B cell (primary cell): Measurements from ENCODE around the gene ID3. TPM values are rescaled to one million over a fixed set of nuclear protein-coding genes. Genes with fewer than 3 reads are reported as not detected.

ENCODE experiments used
- ATAC-seq: fragments of 200-7000 bp; cut with Tn5 transposase; one replicate; pipeline ENCODE4 v1.10.0; 2021; ENCODE audit warnings: low read depth, mild to moderate bottlenecking, moderate number of reproducible peaks, moderate library complexity
- CTCF ChIA-PET: fragments of 350-600 bp; sonication (Branson Sonifier 250); formaldehyde crosslinking; loops from one replicate; lab custom pipeline; 2021; ENCODE audit warnings: antibody characterized with exemption, inconsistent platforms; lab: Charles Lee
- POLR2A ChIA-PET: fragments of 350-600 bp; sonication (Branson Sonifier 250); formaldehyde crosslinking; loops from one replicate; lab custom pipeline; 2021; ENCODE audit warnings: antibody characterized with exemption; lab: Charles Lee
- DNase-seq: peaks from one replicate; pipeline ENCODE4 v3.0.0; 2013
- H2AFZ ChIP-seq: 2 replicates; pipeline ENCODE4 v1.6.1; 2012; ENCODE audit warnings: mild to moderate bottlenecking, low read depth, low read length; ENCODE audit not compliant: insufficient read depth, poor library complexity, severe bottlenecking
- H3K27ac ChIP-seq, 2 donors: 1 replicate in 1 of 2; 2 replicates in 1 of 2; pipeline ENCODE4 v1.5.1; 2012 to 2013; ENCODE audit warnings: low read length in 2 of 2, mild to moderate bottlenecking in 2 of 2, moderate library complexity in 1 of 2
- H3K27me3 ChIP-seq, 4 experiments: fragments of 200-600 bp in 1 of 4; sonication (generic) in 1 of 4; replicated peaks in 1 of 4; 1 replicate in 2 of 4; 2 replicates in 2 of 4; pipeline versions ENCODE4 v1.6.1 to v1.7.0; 2013 to 2016; ENCODE audit warnings: low read length in 3 of 4, mild to moderate bottlenecking in 2 of 4, mixed read lengths in 1 of 4, moderate library complexity in 1 of 4; ENCODE audit not compliant: insufficient read depth in 4 of 4, control insufficient read depth in 3 of 4; ENCODE audit errors: control extremely low read depth in 1 of 4
- H3K36me3 ChIP-seq, 2 experiments: replicated peaks in 1 of 2; 1 replicate in 1 of 2; 2 replicates in 1 of 2; pipeline versions ENCODE4 v1.6.1 to v1.7.1; 2013; ENCODE audit warnings: low read length in 1 of 2; ENCODE audit not compliant: insufficient read depth in 2 of 2, control insufficient read depth in 1 of 2; ENCODE audit errors: control extremely low read depth in 1 of 2, extremely low read depth in 1 of 2
- H3K4me1 ChIP-seq, 2 donors: fragments of 200-600 bp in 1 of 2; sonication (generic) in 1 of 2; 1 replicate in 1 of 2; 2 replicates in 1 of 2; pipeline versions ENCODE4 v1.5.1 to v1.6.1; 2013 to 2017; ENCODE audit warnings: low read length in 2 of 2; ENCODE audit not compliant: control insufficient read depth in 2 of 2, insufficient read depth in 2 of 2
- H3K4me2 ChIP-seq: replicated peaks from 2 replicates; pipeline ENCODE3; 2012; ENCODE audit warnings: mild to moderate bottlenecking, low read depth, low read length; ENCODE audit not compliant: poor library complexity, severe bottlenecking
- H3K4me3 ChIP-seq, 5 experiments: fragments of 200-600 bp in 1 of 5; sonication (generic) in 1 of 5; 1 replicate in 3 of 5; 2 replicates in 2 of 5; pipeline versions ENCODE4 v1.5.1 to v1.7.0; 2011 to 2016; ENCODE audit warnings: low read length in 4 of 5, mild to moderate bottlenecking in 4 of 5, low read depth in 2 of 5, control low read depth in 1 of 5, moderate library complexity in 1 of 5; ENCODE audit not compliant: insufficient read depth in 1 of 5; ENCODE audit errors: control extremely low read depth in 1 of 5, extremely low read depth in 1 of 5
- H3K79me2 ChIP-seq: fragments of 200-600 bp; sonication (generic); one replicate; pipeline ENCODE4 v1.6.0; 2016; ENCODE audit warnings: low read length; ENCODE audit not compliant: control insufficient read depth, insufficient read depth
- H3K9ac ChIP-seq: fragments of 200-600 bp; sonication (generic); 2 replicates; pipeline ENCODE4 v1.6.1; 2017; ENCODE audit warnings: mild to moderate bottlenecking, low read length, moderate library complexity
- H3K9me3 ChIP-seq, 3 donors: one replicate each; pipeline versions ENCODE4 v1.6.1 to v1.7.1; 2013; ENCODE audit warnings: low read length in 2 of 3; ENCODE audit not compliant: control insufficient read depth in 2 of 3, insufficient read depth in 1 of 3; ENCODE audit errors: control extremely low read depth in 1 of 3
- H4K20me1 ChIP-seq: 2 replicates; pipeline ENCODE4 v1.6.0; 2012; ENCODE audit warnings: mild to moderate bottlenecking, low read length; ENCODE audit not compliant: insufficient read depth, control insufficient read depth, poor library complexity, severe bottlenecking
- H3K27ac Mint-ChIP-seq: one replicate; pipeline ENCODE4 v1.8.0; 2021; ENCODE audit warnings: mixed read lengths
- H3K27me3 Mint-ChIP-seq: one replicate; pipeline ENCODE4 v1.8.0; 2021; ENCODE audit warnings: mixed read lengths
- H3K4me1 Mint-ChIP-seq: one replicate; pipeline ENCODE4 v1.8.0; 2021; ENCODE audit warnings: mixed read lengths
- H3K4me3 Mint-ChIP-seq: one replicate; pipeline ENCODE4 v1.8.0; 2021; ENCODE audit warnings: mixed read lengths
- H3K9me3 Mint-ChIP-seq: one replicate; pipeline ENCODE4 v1.8.0; 2022; ENCODE audit warnings: mixed read lengths; ENCODE audit not compliant: insufficient read depth
- EZH2 ChIP-seq: IDR thresholded peaks from 2 replicates; pipeline ENCODE4 v1.6.1; 2012; ENCODE audit warnings: borderline replicate concordance, low read depth, mild to moderate bottlenecking, moderate library complexity, low read length; ENCODE audit not compliant: insufficient read depth, poor library complexity, severe bottlenecking
- WGBS: methylation state at CpG from one replicate; pipeline ENCODE4 v1.1.5; 2013; ENCODE audit warnings: missing lambda C conversion rate; ENCODE audit not compliant: insufficient coverage; 5-methylcytosine and 5-hydroxymethylcytosine counted together
- intact Hi-C: fragments of 100-400 bp; cut with micrococcal nuclease; formaldehyde crosslinking; loops from one replicate; pipeline ENCODE4 v1.10.0; 2022
- polyA plus RNA-seq: library from polyadenylated mRNA; depleted of rRNA; stranded (reverse); fragments of >200 nt; gene quantifications from 2 replicates; pipeline ENCODE4 v1.2.3, GENCODE V29; 2012
- total RNA-seq, 2 donors: library from RNA; stranded (reverse); fragments of 120-200 nt in 1 of 2; gene quantifications; 1 replicate in 1 of 2; 2 replicates in 1 of 2; pipeline versions ENCODE4 v1.2.3 to v1.2.4, GENCODE V29; 2013 to 2022
- TF ChIP-seq, protein P1 (sequence below): fragments of 200-600 bp; IDR thresholded peaks from one replicate; pipeline ENCODE4 v1.8.0; 2022; ENCODE audit warnings: antibody characterized with exemption, mild to moderate bottlenecking

Gene ID3
- total and polyA plus RNA-seq, 2 donors (not counting 1 experiment from before 2014, with no cell fraction given), result 212 to 367 TPM

DNA sequence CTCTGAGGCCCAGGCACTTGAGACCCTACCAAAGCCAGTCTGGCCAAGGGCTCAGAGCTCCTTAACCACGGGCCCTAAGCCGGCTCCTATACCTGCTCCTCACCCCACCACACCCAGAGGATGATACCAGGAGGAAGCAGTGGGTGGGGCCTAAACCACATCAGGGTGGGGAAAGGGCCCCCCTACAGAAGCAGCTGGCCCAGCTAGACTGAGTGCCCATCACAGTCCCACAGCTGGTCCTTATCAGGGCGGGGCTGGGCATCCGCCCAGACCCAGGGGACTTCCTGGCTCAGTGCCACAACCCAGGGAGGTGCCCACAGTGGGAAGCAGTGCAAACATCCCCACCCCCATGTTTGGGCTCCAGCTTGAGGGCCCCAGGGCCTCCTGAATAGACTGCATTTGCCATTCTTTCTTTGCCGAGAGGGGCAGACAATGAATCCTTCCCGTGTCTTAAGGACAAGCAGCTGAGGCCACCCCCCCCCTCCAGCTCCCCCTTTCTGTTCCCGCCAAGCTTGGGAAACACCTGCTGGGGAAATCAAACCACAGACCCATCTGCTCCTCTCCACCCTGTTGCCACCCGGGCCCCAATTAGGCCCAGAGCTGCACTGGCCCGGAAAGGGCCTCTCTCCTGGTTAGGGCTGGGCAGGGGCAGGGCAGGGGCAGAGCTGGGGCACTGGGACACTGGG, 34.4 kb downstream of the ID3 start:
- Histone ChIP-seq H3K9me3 (no peaks in the 10 kb centered on the region), H3K27ac (peak overlapping the region; percentile 76 to 83), H3K4me2 (peak overlapping the region; percentile 99), H2AFZ (peak overlapping the region; percentile 61), H3K27me3 (peaks cover 0 to 3% (median 0%) of the 10 kb centered on the region in 4 experiments), H3K4me3 (peak overlapping the region in 4 of 5 experiments; percentile 11 to 44 (median 22)), H3K9ac (peak overlapping the region; percentile 52), H3K36me3 (no peaks in the 10 kb centered on the region), H3K4me1 (peaks cover 72 to 83% of the 10 kb centered on the region in 2 donors), H3K79me2 (no peaks in the 10 kb centered on the region), H4K20me1 (no peaks in the 10 kb centered on the region)
- POLR2A ChIA-PET, result interaction anchor here (0.6 to 2.2 kb wide), 8 partner anchors 14 to 38 kb away, joined by 3 to 10 read pairs (median 5); no protein-coding TSS in a partner anchor
- H3K27me3 Mint-ChIP-seq, result no peaks in the 10 kb centered on the region
- no peaks in the 10 kb centered on the region for H3K9me3 Mint-ChIP-seq
- DNase-seq (peak; percentile 61), ATAC-seq (peak; percentile 63)
- H3K27ac Mint-ChIP-seq, result peak overlapping the region; percentile 90
- H3K4me1 Mint-ChIP-seq, result peaks cover 81% of the 10 kb centered on the region
- intact Hi-C loops, result loop anchor here (2.0 kb wide), 1 partner anchor 16 kb away; no protein-coding TSS in a partner anchor
- CTCF ChIA-PET, result interaction anchor here (0.6 to 17.1 kb wide), 10 partner anchors 13 to 341 kb away, joined by 3 to 332 read pairs (median 4); no protein-coding TSS in a partner anchor
- WGBS, result 0% methylated on average over 7 of the region's 9 CpGs
- H3K4me3 Mint-ChIP-seq, result peak overlapping the region; percentile 72
- TF ChIP-seq EZH2, result no peak
- TF ChIP-seq, protein P1, sequence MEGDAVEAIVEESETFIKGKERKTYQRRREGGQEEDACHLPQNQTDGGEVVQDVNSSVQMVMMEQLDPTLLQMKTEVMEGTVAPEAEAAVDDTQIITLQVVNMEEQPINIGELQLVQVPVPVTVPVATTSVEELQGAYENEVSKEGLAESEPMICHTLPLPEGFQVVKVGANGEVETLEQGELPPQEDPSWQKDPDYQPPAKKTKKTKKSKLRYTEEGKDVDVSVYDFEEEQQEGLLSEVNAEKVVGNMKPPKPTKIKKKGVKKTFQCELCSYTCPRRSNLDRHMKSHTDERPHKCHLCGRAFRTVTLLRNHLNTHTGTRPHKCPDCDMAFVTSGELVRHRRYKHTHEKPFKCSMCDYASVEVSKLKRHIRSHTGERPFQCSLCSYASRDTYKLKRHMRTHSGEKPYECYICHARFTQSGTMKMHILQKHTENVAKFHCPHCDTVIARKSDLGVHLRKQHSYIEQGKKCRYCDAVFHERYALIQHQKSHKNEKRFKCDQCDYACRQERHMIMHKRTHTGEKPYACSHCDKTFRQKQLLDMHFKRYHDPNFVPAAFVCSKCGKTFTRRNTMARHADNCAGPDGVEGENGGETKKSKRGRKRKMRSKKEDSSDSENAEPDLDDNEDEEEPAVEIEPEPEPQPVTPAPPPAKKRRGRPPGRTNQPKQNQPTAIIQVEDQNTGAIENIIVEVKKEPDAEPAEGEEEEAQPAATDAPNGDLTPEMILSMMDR, result no peak

DNA sequence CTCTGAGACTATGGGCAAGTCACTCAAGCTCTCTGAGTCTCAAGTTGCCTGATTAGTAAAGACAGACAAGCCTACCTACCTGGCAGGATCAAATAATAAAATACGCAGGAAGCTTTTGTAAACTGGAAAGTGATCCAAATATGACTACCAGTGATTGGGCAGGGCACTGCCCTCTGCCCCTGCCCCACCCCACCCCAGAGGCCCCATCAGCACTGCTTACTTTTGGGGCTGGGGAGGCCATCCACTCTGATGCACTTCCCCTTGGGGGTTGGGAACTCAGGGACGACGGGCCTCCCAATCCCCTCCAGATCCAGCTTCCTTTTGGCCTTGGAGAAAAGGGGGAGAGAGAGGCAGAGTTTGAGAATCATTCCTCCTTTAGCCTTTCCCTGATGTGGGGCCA, 35.1 kb downstream of the ID3 start:
- Histone ChIP-seq H3K79me2 (no peaks in the 10 kb centered on the region), H3K27me3 (no peaks in the 10 kb centered on the region), H3K36me3 (no peaks in the 10 kb centered on the region), H3K4me3 (peak overlapping the region in 3 of 5 experiments; percentile 11 to 44 (median 25)), H2AFZ (no peak overlapping the region), H3K9me3 (no peaks in the 10 kb centered on the region), H4K20me1 (no peaks in the 10 kb centered on the region), H3K27ac (peak overlapping the region; percentile 76 to 83), H3K4me1 (peaks cover 65 to 76% of the 10 kb centered on the region in 2 donors), H3K9ac (peak overlapping the region; percentile 52), H3K4me2 (peak overlapping the region; percentile 99)
- no peak for ATAC-seq
- Mint-ChIP-seq H3K27ac (peak overlapping the region; percentile 90), H3K9me3 (no peaks in the 10 kb centered on the region), H3K4me3 (peak overlapping the region; percentile 72), H3K4me1 (peaks cover 74% of the 10 kb centered on the region), H3K27me3 (no peaks in the 10 kb centered on the region)
- intact Hi-C loops, result loop anchor here (2.0 kb wide), 1 partner anchor 17 kb away; no protein-coding TSS in a partner anchor
- POLR2A ChIA-PET, result interaction anchor here (0.6 to 2.2 kb wide), 5 partner anchors 15 to 207 kb away, joined by 5 to 7 read pairs (median 5); no protein-coding TSS in a partner anchor
- no CpG with 5 or more reads among the region's 3 CpGs for WGBS
- CTCF ChIA-PET, result interaction anchor here (0.6 to 17.1 kb wide), 6 partner anchors 10 to 138 kb away, joined by 3 to 332 read pairs (median 5); no protein-coding TSS in a partner anchor
- no peak for TF ChIP-seq EZH2
- TF ChIP-seq, protein P1, result no peak
- no peak for DNase-seq
